CD4-positive, alpha-beta T cell treated with Interleukin-4 for 1 hour (primary cell): Measurements from ENCODE around the gene ACRBP.

ENCODE experiments used
- DNase-seq, 2 donors: peaks; one replicate each; pipeline ENCODE4 v3.0.0-alpha.2; 2020 to 2022

Gene ACRBP

DNA sequence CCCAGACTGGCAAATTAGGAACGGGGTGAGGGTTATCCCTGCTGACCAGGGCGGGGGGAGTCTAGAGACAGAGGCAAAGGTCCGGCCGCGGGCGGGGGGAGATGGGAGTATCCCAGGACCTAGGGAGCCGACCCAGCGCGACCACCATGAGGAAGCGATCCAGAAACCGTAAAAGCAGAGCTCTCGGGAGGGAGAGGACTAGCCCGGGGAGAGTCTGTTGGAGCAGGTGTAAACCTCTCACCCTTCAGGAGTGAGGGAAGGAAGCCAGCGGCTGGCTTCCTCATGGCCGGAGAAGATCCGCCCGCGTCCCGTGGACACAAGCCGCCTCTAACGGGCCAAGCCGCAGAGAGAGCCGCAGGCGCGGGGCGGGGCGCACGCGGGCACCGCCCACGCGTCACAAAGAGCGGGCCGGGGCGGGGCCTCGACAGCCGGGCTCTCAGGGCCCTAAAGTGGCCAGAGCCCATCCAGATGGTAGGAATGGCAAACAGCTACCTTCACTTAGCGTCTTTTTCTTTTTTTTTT is at the start of gene ACRBP:
Gene ACRBP, minus strand, starts transcription at position 350 of the 522 bp plus-strand sequence. Its CDS starts 66 bp downstream, at position 284.
- DNase-seq: peak; percentile 28 to 66

DNA sequence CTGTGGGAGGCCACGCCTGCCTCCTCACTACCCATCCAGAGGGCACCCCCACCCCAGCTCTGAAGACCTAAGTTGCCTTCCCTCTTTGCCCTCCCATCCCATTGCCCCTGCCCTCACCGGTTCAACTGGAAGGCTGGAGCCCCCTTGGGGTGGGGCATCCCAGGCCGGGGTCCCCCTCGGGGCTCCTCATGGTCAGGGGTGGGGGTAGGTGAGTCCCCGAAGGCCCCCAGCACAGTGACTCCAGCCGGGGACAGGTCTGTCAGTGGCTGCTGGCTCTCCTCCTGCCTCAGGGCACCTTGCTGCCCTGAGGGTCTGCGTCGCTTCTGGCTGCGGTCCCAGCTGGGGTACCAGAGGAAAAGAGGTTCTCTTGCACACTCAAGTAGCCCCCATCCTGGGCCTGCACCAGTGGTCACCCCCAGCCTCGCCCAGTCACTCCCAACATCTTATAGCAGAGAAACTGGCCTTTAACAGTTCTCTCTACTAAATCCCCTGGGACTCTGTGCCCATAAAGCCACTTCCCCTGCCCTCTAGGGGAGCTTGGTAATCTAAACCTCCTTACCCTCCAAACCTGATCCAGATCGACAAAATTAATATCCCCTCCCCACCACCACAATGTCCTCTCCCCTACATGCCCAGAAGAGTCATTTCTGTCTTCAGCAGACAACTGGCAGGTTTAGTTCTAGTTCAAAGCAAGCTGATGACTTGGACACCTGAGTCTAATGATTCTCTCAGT is 48.2 kb upstream of the ACRBP start:
- no peak for DNase-seq

DNA sequence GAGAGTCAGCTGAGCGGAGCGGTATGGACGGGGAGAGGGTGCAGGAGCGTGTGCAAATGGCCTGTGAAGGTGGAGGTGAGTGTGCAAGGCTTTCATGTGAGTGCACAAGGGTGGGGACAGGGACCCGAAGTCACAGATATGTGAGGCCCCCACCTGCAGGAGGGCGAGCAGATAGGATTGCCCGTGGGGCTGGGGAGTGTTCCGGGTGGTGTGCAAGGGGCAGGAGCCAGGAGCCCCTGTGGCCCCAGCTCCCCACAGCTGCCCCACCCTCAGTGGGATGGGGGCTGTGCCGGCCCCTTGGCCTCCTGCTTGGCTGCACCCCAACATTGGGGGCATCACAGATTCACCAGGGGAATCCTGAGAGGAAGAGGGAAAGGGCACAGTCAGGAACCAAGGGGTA is 47.5 kb upstream of the ACRBP start:
- no peak for DNase-seq

DNA sequence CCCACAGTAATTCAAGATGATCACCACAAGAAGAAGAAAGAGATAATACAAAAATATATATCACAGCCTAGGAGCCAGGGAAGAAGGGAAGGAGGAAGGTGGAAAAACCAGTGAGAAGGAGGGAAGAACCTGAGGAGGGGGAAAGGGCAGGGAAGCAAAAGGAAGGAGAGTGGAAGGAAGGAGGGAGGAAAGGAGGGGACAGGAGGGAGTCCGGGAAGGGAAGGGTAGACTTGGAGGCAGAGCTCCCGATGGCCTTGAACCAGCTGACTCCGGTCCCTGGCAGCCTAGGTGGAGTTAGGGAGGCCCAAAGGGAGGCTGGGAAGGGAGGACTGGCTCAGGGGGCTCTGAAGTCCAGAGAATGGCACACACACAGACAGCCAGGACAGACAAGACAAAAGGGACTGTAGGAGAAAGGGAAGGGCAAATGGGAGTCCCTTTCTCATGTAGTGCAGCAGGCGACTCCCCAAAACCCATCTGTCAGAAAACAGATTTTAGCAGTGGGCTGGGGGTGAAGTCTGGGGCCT is 46.7 kb upstream of the ACRBP start:
- DNase-seq: no peak

DNA sequence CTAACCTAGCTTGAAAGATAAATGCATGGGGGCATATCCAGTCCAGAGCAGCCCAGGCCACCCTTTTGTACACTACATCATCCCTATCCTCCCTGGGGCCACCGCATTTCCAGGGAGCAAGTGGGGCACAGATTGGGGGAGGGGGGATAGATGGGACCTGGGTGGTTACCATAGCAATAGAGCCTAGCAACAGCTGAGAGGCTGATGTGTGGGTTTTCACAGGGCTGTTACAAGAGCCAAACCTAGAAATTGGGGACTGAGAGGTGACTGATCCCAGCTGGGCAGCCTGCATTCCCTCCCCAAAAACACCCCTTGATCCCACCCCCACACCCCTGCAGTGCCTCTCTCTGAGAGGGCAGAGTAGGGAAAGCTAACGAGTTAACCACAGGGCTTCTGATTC is 45.7 kb upstream of the ACRBP start:
- no peak for DNase-seq

DNA sequence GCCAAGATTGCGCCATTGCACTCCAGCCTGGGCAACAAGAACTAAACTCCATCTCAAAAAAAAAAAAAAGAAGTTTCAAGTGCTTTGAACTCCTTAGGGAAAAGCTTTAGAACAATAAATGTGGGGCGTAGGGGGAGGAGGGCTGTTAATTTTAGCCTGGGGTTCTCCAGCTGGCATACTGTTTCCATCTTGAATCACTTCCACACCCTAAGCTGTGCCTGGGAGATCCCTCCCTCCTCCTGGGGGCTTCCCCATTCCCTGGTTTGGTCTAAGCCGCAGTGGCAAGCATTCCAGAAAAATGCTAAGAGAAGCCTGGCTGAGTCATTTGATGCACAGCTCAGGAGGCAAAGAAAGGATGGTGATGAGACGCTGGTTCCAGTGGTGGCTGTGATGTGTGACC is 44.2 kb upstream of the ACRBP start:
- DNase-seq: no peak

DNA sequence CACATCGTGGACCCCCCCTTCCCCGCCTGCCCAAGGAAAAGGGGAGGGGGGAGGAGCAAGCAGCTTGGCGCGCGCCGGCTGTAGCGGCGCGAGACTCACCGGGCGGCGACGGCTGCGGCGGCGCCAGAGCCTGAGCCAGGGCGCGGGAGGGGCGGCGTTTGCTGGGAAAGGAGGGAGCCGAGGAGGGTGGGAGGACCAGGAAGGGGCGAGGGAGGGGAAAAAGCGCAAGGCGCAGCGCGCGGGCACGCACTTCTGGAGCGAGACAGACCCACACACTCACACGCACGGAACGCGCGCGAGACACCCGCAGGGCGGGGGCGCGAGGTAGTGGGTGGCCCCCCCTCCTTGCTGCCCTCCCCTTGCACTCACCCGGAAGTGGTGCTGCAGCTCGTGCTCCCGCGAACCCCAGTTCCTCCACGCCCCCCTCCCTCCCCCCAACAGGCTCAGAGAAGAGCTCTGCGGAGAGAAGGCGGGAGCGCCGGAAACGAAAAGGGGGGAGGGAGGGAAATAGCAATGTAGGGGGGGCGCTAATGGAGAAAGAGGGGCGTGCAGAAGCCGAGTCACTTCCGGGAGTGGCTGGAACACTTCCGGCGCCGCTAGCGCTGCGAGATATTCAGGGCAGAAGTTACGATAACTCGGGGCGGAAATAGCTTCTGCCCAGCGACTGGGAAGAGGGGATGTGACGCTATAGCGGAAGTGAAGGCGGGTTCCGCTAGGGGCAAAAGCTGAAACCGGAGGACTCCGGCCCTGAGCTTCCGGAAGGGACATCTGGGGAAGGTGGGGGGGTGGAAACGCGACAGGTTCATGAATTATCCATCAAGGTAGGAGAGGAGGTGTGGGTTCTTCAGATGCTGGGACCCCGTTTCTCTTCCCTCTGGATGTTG is 42.0 kb upstream of the ACRBP start, which contains the start of gene ZNF384:
Gene ZNF384, minus strand, starts transcription at position 377 of the 884 bp plus-strand sequence. CDS start 9,855 bp downstream, outside the sequence.
- peak; percentile 98 to 99 for DNase-seq

DNA sequence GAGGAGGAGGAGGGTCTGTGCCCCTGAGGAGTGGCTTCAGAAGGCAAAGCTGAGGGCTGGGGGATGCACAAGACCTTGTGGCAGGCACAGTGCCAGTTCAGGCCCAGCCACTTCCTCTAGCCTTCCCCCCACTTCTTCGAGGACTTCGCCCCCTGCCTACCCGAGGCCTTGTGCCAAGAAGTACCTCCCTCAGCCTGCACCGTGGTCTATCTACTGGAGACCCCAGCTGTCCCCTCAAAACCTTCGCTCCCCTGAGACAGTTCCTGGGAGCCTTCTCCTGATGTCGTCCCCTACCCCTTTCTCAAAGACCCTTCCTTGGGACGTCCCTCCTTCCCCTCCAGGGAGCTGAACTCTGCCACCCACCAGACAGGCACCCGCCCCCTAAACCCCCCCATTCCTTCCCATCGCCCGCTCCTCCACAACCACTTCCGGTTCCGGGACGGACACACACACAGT is 41.3 kb upstream of the ACRBP start:
- DNase-seq: peak in 1 of 2 donors; percentile 46

DNA sequence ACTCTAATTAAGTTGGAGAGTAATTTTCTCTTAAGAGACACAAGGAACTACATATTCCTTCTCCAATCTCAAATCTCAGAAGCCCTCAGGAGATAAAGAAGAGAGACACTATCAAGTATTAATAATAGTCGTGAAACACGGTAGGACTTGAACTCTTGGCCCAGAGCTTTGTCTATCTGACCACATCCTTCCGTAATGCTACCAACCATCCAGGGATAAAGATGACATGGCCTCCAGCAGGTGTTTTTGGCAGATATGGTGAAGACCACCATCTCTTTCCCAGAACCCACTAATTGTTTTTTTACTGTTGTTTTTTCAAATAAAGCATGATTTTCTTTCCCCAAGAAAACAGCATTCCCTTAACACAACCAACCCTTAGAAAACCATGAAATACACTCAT is 38.6 kb upstream of the ACRBP start:
- no peak for DNase-seq

DNA sequence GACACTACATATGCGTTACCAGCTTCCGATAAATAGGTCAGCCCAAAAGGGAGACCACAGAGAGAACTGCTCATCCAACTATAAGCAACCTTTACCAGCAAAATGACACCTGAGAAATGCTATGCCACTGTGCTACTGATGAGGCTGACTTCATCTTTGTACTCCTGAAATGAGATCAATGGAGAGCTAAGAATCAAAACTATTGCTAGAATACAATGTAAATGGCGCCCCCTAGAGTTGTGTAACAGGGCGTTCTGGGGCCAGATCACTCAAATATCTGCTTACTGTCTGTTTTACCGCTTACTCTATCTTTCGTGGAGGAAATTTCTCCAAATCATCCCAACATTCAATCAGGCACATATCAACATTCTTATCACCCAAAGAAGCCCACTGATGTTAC is 37.4 kb upstream of the ACRBP start:
- peak; percentile 53 to 76 for DNase-seq

DNA sequence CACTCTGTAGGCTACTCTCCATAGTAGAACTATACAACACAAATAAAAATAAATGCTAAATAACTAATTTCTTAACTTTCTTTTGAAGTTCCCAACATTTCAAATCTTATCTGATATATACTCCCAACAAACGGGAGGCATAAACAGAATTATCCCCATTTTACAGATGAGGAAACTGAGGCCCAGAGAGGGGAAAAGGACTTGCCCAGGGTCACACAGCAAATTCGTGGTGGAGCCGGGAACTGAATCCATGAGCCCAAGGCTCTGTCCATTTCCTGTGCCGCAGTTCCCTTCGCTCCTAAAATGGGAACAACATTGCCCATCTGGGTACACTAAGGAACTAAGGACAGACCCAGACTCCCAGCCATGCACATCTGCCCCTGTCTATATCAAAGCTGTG is 29.7 kb upstream of the ACRBP start:
- DNase-seq: no peak

DNA sequence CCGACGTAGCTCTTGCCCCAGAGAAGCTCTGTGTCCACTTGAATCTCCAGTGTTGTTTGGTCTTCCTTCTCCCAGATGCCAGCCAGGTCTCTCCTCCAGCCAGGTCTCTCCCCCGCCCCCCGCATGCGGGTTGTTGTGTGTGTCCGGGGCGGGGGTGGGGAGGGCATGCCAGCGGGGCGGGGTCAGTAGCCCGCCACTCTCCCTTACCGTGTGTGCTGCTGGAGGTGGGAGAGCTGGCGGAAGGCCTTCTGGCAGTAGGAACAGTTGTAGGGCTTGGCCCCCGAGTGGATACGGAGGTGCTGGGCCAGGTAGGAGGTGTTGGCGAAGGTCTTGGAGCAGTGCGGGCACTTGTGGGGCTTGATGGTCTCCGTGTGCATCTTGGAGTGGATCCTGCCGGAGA is 24.9 kb upstream of the ACRBP start:
- no peak for DNase-seq

DNA sequence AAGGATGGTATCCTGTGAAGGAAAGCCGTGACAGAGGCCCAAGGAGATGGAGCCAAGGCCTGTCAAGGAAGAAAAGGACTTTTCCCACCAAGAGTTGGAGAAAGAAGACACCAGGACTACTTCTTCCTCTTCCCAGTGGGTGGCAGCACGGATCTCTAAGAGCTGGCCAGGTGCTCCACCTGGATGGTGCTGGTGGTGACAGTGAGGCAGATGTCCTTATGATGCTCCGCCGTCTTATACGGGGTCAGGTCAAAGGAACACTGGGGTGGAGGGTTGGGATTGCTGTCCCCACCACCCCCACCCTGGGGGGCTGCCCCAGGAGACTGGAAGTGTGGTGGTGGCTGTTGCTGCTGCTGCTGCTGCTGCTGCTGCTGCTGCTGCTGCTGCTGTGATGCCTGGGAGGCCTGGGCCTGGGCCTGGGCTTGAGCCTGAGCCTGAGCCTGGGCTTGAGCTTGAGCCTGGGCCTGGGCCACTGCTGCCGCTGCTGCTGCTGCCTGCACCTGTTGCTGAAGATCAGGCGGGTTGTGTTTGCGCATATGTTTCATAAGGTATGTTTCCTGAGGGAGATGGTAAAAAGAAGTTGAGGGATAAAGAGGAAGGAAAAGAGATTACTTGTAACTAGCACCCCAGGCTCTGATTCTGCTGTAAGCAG is 20.5 kb upstream of the ACRBP start:
- DNase-seq: no peak

DNA sequence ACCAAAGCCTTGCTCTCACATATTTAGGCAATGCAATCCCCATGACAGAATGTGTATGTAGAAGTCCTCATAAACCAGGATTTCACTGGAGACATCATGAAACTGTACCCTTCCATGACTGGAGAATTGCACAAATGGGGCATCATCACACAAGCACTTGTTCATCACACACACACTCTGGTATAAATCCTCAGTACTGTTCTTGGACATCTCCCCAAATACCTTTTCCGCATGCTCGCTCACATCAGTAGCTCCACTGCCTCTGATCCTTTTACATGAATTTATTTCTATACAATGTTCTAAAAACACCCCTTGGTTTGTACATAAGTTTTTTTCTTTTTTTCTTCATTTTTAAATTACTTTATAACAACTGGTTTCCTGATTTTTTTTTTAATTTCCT is 19.0 kb upstream of the ACRBP start:
- no peak for DNase-seq

DNA sequence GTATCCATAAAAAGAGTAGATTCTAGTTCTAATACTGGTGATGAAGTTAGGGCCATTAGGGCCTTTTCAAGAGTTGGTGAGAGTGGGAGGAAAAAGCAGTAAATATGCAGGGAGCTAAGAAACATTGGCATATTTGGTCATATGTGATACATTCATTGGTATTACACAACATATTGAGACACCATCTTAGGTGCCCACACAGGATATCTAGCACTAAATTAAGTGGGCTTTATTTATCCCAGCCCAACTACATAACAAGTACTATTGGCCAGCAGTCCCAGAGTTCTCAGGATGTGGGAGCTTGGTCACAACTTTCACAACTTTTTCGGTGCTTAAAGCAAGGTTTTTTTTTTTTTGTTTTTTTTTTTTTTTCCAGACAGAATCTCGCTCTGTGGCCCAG is 17.7 kb upstream of the ACRBP start:
- no peak for DNase-seq

DNA sequence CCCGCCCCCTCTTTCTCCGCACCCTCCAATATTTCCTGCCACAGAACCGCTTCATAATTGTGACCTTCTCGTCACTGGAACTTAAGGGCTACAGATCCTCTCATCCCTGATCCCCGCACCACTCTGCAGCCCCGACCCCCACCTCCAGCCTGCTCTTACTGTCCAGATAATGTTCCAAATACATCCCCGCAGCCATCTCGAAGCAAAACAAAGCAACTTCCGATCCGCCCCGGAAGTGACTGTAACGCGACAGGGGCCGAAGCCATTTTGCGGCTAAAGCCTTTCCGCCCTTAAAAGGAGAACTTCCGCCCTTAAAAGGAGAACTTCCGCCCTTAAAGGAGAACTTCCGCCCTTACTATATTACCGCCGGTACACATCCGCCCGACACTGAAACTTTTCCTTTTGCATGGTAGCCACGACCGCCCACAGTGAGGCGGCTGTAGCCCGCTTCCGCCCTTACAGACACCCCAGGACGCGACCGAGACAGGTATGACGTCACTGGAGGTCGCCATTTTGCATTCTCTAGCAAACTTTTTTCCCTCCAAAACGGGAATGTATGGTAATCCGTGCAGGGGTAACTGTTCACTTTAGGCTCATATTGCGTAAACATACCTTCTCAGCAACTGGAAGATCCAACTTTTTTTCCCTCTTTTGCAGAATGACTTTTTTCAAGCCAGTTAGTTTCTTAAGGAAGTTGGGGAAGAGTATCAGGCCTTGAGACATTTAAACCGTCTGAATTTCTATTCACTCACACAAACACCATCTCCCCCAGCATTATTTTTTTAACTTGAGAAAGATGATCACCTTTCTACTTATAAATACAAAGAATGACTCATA is 15.9 kb upstream of the ACRBP start, which contains the start of gene ING4:
Gene ING4, minus strand, starts transcription at position 214 of the 837 bp plus-strand sequence. Its CDS starts 18 bp downstream, at position 196.
- DNase-seq: peak; percentile 99

DNA sequence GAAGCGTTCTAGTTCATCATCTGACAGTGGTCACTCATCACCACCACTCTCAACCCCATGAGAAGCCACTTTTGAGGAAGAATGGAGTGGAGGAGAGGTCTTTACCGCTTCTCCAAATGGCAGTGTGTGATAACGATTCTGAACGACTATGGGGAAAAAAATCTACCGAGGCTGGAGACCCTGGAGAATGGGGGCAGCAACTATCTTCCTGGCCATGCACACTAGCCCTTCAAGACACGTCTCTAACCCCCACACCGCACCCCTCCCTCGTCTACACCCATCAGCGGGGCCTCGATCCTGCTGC is 15.3 kb upstream of the ACRBP start:
- no peak for DNase-seq

DNA sequence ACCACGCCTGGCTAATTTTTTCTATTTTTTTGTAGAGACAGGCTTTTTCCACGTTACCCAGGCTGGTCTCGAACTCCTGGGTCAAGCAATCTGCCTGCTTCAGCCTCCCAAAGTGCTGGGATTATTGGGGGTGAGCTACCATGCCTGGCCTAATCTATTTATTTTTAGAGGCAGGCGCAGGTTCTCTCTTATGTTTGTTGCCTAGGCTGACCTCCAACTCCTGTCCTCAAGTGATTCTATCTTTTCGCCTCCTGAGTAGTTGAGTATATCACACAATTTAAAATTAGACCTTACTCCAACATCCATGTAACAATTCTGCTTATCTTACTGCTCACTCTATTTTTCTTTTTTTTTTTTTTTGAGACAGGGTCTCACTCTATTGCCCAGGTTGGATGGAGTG is 6.8 kb upstream of the ACRBP start:
- DNase-seq: no peak

DNA sequence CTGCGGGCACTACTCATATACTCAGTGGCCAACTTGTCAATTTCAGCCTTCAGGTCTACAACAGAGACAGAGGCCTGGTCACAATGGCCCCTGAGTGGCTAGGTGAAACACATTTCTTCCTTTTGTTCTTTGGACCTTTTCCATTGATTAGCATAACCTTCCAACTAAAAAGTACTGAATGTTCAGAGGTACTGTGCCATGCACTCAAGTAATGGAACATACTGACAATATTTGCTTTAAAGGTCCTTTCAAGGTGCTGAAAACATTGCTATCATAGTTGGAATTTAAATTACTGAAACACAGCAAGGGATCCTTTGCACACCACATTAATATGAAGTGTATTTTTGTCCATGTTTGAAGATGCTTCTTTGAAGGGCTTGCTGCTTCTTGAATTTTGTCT is 6.1 kb upstream of the ACRBP start:
- no peak for DNase-seq

DNA sequence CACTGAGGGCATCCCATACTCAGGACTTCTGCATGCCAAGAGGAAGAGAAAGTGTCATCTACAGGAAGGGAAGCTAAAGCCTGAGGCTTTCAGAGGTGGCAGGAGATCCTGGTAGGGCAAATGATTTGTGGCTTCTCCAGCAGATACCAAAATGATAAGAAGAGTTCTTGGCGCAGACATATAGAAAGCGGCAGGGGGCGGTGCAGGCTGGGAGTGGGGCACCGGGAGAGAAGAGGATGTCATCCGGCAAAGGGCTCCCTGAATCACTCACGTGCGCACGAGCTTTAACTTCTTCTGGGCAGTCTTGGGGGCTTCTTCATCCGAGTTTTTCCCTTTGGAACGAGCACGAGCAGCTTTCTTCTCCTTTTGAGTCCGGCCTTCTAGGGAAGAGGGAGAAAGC is 5.2 kb upstream of the ACRBP start:
- DNase-seq: no peak

DNA sequence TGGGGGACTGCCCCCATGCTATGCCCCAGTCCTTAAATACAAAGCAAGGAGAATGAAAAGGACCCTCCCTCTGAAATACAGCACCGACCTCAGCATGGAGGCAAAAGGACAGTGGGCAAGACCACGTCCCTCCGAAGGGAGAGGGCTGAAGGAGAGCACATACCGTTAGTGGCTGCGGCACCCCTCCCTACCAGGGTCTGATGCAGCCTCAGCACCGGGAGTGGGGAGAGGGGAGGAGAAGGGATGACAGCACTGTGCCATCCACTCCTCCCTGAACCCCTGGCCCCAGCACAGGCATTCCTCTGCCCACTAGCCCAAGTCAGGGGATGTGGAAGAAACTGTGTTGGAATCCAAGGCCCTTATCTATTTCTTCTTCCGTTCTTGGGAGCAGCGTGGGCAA is 3.6 kb upstream of the ACRBP start:
- no peak for DNase-seq
